Measurements from ENCODE around the gene THAP7. TPM values are rescaled to one million over a fixed set of nuclear protein-coding genes. Genes with fewer than 3 reads are reported as not detected.

Gene THAP7
- total RNA-seq, 4 donors from 2014 or later = 38.5 to 49.0 (median 42.5) TPM

DNA sequence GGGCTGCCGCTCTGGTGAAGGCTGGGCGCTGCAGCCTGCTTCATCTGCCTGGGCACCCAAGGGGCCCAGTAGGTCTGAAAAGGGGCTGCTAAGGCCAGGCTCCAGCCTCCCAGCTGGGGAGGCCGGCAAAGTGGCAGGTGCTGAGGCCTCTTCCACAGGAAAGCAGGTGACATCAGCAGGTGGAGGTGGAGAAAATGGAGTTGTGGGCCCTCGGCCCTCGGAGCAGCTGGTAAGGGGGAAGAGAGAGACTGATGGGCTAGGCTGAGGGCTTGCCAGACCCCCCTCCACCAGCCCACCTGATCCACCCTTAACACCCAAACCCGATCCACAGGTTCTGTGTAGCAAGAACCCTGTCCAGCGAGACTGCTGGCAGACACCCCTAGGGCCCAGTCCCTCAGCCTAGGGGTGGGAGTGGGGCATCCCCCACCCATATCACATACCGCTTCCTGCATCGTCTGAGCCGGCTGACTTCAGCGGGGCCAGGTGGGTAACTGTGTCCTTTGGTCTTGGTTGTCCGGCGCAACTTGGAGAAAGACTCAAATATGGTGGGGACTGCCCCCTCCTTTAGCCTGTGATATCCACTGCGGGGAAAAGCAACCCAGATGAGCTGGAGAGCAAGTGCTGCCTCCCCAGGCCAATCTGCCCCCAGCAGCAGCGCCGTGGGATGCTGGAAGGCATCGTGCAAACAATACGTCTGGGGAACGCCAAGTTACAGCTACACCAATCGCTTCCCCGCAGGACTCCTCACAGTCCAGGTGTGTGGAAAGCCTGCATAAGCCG is 1.5 kb downstream of the THAP7 start:
- WGBS, 2 donors (ENCODE audit: low coverage in 1 of 2) = 41% methylated on average over 6 of the region's 22 CpGs; no CpG with 5 or more reads in 1 of the 2 donors

DNA sequence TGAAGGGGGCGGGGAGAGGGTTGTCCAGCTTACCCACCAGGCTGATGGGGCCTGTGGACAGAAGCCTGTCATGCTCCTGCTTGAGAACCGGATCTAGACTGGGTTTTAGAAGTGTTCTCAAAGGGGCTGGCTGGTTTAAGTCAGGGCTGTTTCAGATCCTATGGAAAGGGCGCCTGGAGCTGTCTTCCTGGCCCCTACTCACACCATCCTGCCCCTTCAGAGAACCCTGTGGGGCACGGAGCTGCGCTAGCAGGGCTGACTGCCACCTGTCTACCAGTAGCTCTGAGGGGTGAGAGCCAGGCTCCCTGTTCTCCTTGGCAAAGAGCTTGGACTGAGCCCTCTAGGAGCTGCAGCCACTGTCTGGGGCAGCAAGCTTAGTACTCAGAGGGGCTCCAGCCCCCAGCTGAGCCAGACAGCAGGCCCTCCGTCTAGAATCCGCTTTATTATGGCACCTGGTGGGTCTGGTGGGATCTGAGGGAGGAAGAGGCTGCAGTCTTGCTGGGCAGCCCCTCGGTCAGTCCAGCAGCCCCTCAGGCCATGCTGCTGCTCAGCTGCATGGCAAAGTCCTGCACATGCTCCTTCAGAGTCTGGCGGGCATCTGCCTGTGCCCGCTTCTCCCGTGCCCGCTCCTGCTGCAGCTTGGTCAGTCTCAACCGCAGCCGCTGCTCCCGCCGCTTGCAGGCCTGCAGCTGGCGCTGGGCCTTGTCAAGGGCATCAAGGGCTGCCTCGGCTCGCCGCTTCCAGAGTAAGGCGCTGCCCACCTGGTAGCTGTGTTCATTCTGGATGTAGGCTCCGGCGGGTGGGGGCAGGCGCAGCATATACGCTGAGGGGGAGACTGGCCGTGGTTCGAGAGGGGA is 2.3 kb downstream of the THAP7 start:
- TF ChIP-seq POLR2AphosphoS5 (IDR thresholded peaks at IDR 0.05) (no peak), EP300 (IDR thresholded peaks at IDR 0.05) (no peak), POLR2A (IDR thresholded peaks at IDR 0.05) (no peak)
- TF ChIP-seq, protein P1, sequence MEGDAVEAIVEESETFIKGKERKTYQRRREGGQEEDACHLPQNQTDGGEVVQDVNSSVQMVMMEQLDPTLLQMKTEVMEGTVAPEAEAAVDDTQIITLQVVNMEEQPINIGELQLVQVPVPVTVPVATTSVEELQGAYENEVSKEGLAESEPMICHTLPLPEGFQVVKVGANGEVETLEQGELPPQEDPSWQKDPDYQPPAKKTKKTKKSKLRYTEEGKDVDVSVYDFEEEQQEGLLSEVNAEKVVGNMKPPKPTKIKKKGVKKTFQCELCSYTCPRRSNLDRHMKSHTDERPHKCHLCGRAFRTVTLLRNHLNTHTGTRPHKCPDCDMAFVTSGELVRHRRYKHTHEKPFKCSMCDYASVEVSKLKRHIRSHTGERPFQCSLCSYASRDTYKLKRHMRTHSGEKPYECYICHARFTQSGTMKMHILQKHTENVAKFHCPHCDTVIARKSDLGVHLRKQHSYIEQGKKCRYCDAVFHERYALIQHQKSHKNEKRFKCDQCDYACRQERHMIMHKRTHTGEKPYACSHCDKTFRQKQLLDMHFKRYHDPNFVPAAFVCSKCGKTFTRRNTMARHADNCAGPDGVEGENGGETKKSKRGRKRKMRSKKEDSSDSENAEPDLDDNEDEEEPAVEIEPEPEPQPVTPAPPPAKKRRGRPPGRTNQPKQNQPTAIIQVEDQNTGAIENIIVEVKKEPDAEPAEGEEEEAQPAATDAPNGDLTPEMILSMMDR (IDR thresholded peaks at IDR 0.05) = no peak
- peak overlapping the region in 3 of 4 donors; percentile 96 to 98 (median 97) for H3K27ac ChIP-seq
- ATAC-seq = no peak

More for the DNA sequence above, 1.5 kb downstream of the THAP7 start:
- Histone ChIP-seq H3K4me3 (peak overlapping the region; percentile 74 to 75), H3K4me1 (peaks cover 0 to 51% (median 25%) of the 10 kb centered on the region in 3 donors), H3K27ac (peak overlapping the region; percentile 93 to 98 (median 96)), H3K36me3 (peaks cover 0 to 51% of the 10 kb centered on the region in 2 donors), H3K9me3 (no peaks in the 10 kb centered on the region), H3K27me3 (no peaks in the 10 kb centered on the region)
- ATAC-seq = no peak
- TF ChIP-seq POLR2AphosphoS5 (IDR thresholded peaks at IDR 0.05) = no peak
- peak in 1 of 2 donors; percentile 1 for TF ChIP-seq POLR2A (IDR thresholded peaks at IDR 0.05)

DNA sequence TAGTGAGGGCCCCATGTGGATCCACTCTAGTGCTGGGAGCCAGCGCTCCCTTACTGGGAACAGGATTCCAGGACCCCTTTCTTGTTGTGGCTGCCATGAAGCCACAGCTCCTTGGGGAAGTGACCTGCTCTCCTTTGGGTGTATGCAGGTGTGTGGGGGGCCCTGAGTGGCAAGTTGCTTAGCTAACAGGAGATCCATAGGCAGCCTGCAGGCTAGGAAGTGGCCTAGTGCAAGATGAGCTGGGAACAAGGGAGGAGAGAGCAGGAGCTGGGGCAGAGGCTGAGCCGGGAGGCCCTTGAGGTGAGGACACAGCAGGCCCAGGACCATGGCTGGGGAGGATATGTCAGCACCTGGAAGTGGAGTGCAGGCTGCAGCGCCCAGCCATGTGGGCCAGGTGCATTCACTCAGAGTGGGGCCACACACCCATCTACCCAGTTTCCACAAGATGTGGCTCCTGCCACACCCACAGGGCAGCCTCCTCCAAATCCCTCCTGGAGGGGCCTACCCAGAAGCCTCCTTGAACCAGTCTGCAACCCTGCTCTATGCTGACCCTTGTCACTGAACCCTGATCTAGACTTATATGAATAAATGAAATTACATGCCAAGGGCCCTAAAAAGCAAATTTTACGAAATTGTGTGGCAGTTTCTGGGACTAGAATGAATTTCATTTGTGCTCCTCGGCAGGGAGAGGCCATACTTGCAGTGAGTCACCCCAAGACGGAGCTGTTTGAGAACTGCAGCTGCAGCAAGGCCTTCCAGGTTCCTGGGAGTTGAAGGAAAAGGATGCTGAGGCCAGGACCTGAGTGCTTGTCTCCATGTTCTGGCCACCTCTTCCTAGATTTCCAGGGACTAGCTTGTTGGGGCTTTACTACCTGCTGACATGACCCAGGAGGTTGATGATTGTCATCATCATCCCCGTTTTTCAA is 3.2 kb downstream of the THAP7 start:
- Histone ChIP-seq H3K9me3 (no peaks in the 10 kb centered on the region), H3K4me1 (peaks cover 0 to 45% (median 25%) of the 10 kb centered on the region in 3 donors), H3K4me3 (no peak overlapping the region), H3K27ac (no peak overlapping the region), H3K36me3 (peaks cover 0 to 68% of the 10 kb centered on the region in 2 donors), H3K27me3 (no peaks in the 10 kb centered on the region)
- TF ChIP-seq EP300 (IDR thresholded peaks at IDR 0.05) (no peak), POLR2A (IDR thresholded peaks at IDR 0.05) (no peak), POLR2AphosphoS5 (IDR thresholded peaks at IDR 0.05) (no peak)
- TF ChIP-seq, protein P1 (IDR thresholded peaks at IDR 0.05) = no peak
- ATAC-seq = no peak
- WGBS, 2 donors (ENCODE audit: low coverage in 1 of 2) = 17 to 49% methylated on average over 1 to 5 of the region's 7 CpGs

More for the DNA sequence above, 2.3 kb downstream of the THAP7 start:
- H3K4me1 ChIP-seq = peaks cover 0 to 51% (median 25%) of the 10 kb centered on the region in 3 donors
- peak overlapping the region in 1 of 2 donors; percentile 75 for H3K4me3 ChIP-seq
- no peaks in the 10 kb centered on the region for H3K27me3 ChIP-seq
- WGBS, 2 donors (ENCODE audit: low coverage in 1 of 2) = 82% methylated on average over 8 of the region's 27 CpGs; no CpG with 5 or more reads in 1 of the 2 donors
- peaks cover 0 to 59% of the 10 kb centered on the region in 2 donors for H3K36me3 ChIP-seq
- H3K9me3 ChIP-seq = no peaks in the 10 kb centered on the region

DNA sequence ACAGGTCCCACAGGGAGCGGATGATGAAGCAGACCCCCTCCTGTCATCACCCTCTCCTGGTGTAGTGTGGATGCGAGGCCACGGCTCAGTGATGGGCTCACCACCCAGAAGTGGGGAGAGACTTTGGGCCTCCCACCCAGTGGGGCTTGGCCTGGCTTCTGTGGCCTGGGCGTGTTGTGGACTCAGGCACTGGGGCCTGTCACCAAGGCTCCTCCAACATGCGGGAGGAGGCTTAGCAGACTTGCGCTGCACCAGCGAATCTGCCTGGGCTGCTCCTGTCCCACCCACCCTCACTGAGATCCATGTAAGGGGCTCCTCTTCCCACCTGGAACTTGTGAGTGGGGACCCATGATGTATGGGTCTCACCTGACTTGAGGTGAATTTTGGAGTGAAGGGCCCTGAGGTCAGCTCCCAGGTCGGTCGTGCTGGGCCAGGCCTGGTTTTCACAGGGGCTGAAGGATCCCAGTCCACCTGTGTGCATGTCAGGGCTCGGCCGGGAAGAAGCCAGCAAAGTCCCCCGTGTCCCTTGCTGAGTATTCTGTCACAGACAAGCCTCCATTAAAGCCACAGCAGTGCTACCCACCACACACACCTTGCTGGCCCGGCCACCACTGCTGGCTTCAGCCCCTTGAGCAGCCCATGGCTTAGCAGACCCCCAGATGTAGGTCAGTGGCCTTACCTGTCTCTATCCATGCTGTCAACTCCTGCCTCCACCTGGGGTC is 4.2 kb downstream of the THAP7 start:
- Histone ChIP-seq H3K9me3 (no peaks in the 10 kb centered on the region), H3K27me3 (no peaks in the 10 kb centered on the region), H3K36me3 (peaks cover 0 to 78% of the 10 kb centered on the region in 2 donors), H3K4me3 (no peak overlapping the region), H3K27ac (peak overlapping the region in 1 of 4 donors; percentile 11), H3K4me1 (peaks cover 0 to 35% (median 19%) of the 10 kb centered on the region in 3 donors)
- ATAC-seq = no peak
- TF ChIP-seq, protein P1 (IDR thresholded peaks at IDR 0.05) = no peak
- TF ChIP-seq EP300 (IDR thresholded peaks at IDR 0.05) (no peak), POLR2A (IDR thresholded peaks at IDR 0.05) (no peak), POLR2AphosphoS5 (IDR thresholded peaks at IDR 0.05) (no peak)
- WGBS, 2 donors (ENCODE audit: low coverage in 1 of 2) = 72% methylated on average over 4 of the region's 13 CpGs; no CpG with 5 or more reads in 1 of the 2 donors
